CD14-positive monocyte (primary cell): ENCODE results near the gene DLGAP4. TPM values are rescaled to one million over a fixed set of nuclear protein-coding genes. Genes with fewer than 3 reads are reported as not detected.

ENCODE experiments used
- DNase-seq, 3 donors: peaks; one replicate each; pipeline ENCODE4 v3.0.0-alpha.2; 2011 to 2022
- H2AFZ ChIP-seq: 2 replicates; pipeline ENCODE4 v1.6.0; 2012; ENCODE audit warnings: mild to moderate bottlenecking, low read depth, low read length, inconsistent platforms; ENCODE audit not compliant: insufficient read depth, poor library complexity, severe bottlenecking
- H3K27ac ChIP-seq, 2 donors: 1 replicate in 1 of 2; 2 replicates in 1 of 2; pipeline ENCODE4 v1.5.1; 2012 to 2013; ENCODE audit warnings: low read length in 2 of 2, control low read depth in 1 of 2, inconsistent platforms in 1 of 2, low read depth in 1 of 2, mild to moderate bottlenecking in 1 of 2
- H3K27me3 ChIP-seq, 2 donors: one replicate each; pipeline versions ENCODE4 v1.6.0 to v1.6.1; 2011 to 2013; ENCODE audit warnings: low read length in 2 of 2; ENCODE audit not compliant: control insufficient read depth in 2 of 2, insufficient read depth in 2 of 2
- H3K36me3 ChIP-seq, 2 donors: replicated peaks in 1 of 2; 1 replicate in 1 of 2; 2 replicates in 1 of 2; pipeline versions ENCODE4 v1.5.1 to v1.6.1; 2012 to 2013; ENCODE audit warnings: low read length in 2 of 2, control low read depth in 1 of 2, inconsistent platforms in 1 of 2, mild to moderate bottlenecking in 1 of 2; ENCODE audit not compliant: insufficient read depth in 2 of 2, control insufficient read depth in 1 of 2
- H3K4me1 ChIP-seq, 2 donors: 1 replicate in 1 of 2; 2 replicates in 1 of 2; pipeline versions ENCODE4 v1.5.1 to v1.6.1; 2012 to 2013; ENCODE audit warnings: low read length in 2 of 2, control low read depth in 1 of 2, inconsistent platforms in 1 of 2, mild to moderate bottlenecking in 1 of 2, moderate library complexity in 1 of 2; ENCODE audit not compliant: insufficient read depth in 2 of 2, control insufficient read depth in 1 of 2
- H3K4me2 ChIP-seq: replicated peaks from 2 replicates; pipeline ENCODE3; 2012; ENCODE audit warnings: low read length, moderate library complexity, mild to moderate bottlenecking; ENCODE audit not compliant: poor library complexity, severe bottlenecking; ENCODE audit errors: extremely low read depth
- H3K4me3 ChIP-seq, 3 experiments: fragments of 200-600 bp in 1 of 3; sonication (generic) in 1 of 3; replicated peaks in 1 of 3; 1 replicate in 2 of 3; 2 replicates in 1 of 3; pipeline ENCODE4 v1.5.1; 2011 to 2013; ENCODE audit warnings: low read length in 3 of 3, mild to moderate bottlenecking in 3 of 3, control low read depth in 2 of 3, low read depth in 2 of 3, inconsistent platforms in 1 of 3, moderate library complexity in 1 of 3
- H3K79me2 ChIP-seq: 2 replicates; pipeline ENCODE4 v1.6.0; 2012; ENCODE audit warnings: mild to moderate bottlenecking, control low read depth, inconsistent platforms, low read length, moderate library complexity; ENCODE audit not compliant: insufficient read depth
- H3K9ac ChIP-seq: 2 replicates; pipeline ENCODE4 v1.6.0; 2017; ENCODE audit warnings: low read length, mild to moderate bottlenecking; ENCODE audit not compliant: insufficient read depth, poor library complexity, severe bottlenecking
- H3K9me3 ChIP-seq, 2 donors: replicated peaks in 1 of 2; 1 replicate in 1 of 2; 2 replicates in 1 of 2; pipeline versions ENCODE4 v1.5.1 to v1.6.1; 2012 to 2013; ENCODE audit warnings: low read length in 2 of 2, control low read depth in 1 of 2; ENCODE audit not compliant: control insufficient read depth in 1 of 2, insufficient read depth in 1 of 2
- H4K20me1 ChIP-seq: 2 replicates; pipeline ENCODE4 v1.6.0; 2012; ENCODE audit warnings: mild to moderate bottlenecking, low read length, control low read depth, moderate library complexity; ENCODE audit not compliant: insufficient read depth
- H3K27ac Mint-ChIP-seq, 7 donors: one replicate each; pipeline ENCODE4 v1.8.0; 2020; ENCODE audit warnings: mild to moderate bottlenecking in 7 of 7, mixed read lengths in 7 of 7, moderate library complexity in 6 of 7, inconsistent platforms in 2 of 7
- H3K27me3 Mint-ChIP-seq, 3 donors: one replicate each; pipeline ENCODE4 v1.8.0; 2021 to 2022; ENCODE audit warnings: low read depth in 3 of 3, mild to moderate bottlenecking in 3 of 3, mixed read lengths in 3 of 3, moderate library complexity in 3 of 3, inconsistent platforms in 1 of 3
- H3K36me3 Mint-ChIP-seq, 2 donors: one replicate each; pipeline ENCODE4 v1.8.0; 2020; ENCODE audit warnings: mixed read lengths in 2 of 2, inconsistent platforms in 1 of 2, mild to moderate bottlenecking in 1 of 2
- H3K4me1 Mint-ChIP-seq: one replicate; pipeline ENCODE4 v1.8.0; 2020; ENCODE audit warnings: mild to moderate bottlenecking, mixed read lengths
- H3K4me3 Mint-ChIP-seq, 2 donors: one replicate each; pipeline ENCODE4 v1.8.0; 2020; ENCODE audit warnings: mild to moderate bottlenecking in 2 of 2, mixed read lengths in 2 of 2, moderate library complexity in 1 of 2
- H3K9me3 Mint-ChIP-seq, 7 donors: one replicate each; pipeline ENCODE4 v1.8.0; 2020 to 2022; ENCODE audit warnings: mixed read lengths in 7 of 7, mild to moderate bottlenecking in 6 of 7, moderate library complexity in 6 of 7, inconsistent platforms in 2 of 7
- WGBS: methylation state at CpG from one replicate; pipeline ENCODE4 v1.1.5; 2013; ENCODE audit warnings: missing lambda C conversion rate; ENCODE audit not compliant: insufficient coverage; 5-methylcytosine and 5-hydroxymethylcytosine counted together
- intact Hi-C, 2 donors: fragments of 100-400 bp; cut with micrococcal nuclease; formaldehyde crosslinking; loops; one replicate each; pipeline versions ENCODE4 v1.15.0 to v1.15.1; 2023
- polyA plus RNA-seq, 3 donors: library from polyadenylated mRNA; depleted of rRNA in 1 of 3; unstranded in 2 of 3; stranded (reverse) in 1 of 3; fragments of 300-500 nt in 2 of 3; fragments of >200 nt in 1 of 3; fragmentation: Illumina TruSeq in 2 of 3; gene quantifications; 1 replicate in 2 of 3; 2 replicates in 1 of 3; pipeline ENCODE4 v1.2.3, GENCODE V29; 2012 to 2021
- TF ChIP-seq, protein P1 (sequence below): fragments of 200-600 bp; IDR thresholded peaks from one replicate; pipeline ENCODE4 v1.8.0; 2022; ENCODE audit warnings: antibody characterized with exemption, mild to moderate bottlenecking

Gene DLGAP4
- polyA plus RNA-seq, 3 donors = 9.9 to 52.7 (median 17.6) TPM

DNA sequence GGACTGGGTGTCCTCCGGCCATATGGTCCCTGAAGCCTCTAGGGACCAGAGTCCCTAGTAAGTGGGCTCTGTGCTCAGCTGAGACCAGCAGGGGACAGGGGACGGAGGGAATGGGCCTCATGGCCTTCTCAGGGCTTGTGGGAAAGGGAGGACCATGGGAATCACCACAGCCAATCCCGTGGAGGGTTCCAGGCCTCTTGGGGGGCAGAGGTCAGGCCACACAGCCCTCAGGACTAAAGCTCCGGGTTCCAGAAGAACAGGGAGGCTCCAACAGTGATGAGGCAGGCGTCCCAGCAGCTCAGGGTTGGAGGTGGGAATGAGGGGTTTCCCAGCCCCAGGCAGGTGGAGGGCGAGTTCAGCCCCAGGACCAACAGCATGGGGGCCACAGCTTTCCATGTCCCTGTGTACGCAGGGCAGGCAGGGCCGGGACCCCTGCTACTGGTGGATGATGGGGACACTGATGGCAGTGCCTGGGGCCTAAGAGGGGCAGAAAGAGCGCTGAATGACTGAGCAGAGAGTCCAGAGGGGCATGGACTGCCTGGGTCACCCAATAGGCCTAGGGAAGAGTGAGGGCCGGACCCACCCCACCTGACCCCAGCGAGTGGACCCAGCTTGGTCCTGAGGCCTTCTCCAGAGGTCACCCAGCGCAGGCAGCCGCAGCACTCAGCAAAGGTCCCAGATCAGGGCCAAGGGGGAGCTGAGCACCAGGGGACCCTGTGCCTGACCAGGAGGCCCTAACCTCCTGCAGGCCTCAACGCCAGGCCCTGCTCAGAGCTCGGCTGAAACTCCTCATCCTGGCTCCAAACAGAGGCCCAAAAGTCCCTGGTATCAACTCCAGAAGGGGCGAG lies 244.0 kb downstream of the DLGAP4 start:
- intact Hi-C loops = loop anchor here in 1 of 2 donors (10.0 kb wide), 2 partner anchors 205 to 335 kb away; no protein-coding TSS in a partner anchor
- Histone ChIP-seq H3K9ac (no peak overlapping the region), H3K79me2 (no peaks in the 10 kb centered on the region), H3K27ac (no peak overlapping the region), H3K27me3 (no peaks in the 10 kb centered on the region), H3K36me3 (no peaks in the 10 kb centered on the region), H3K4me2 (no peak overlapping the region), H3K4me1 (no peaks in the 10 kb centered on the region), H2AFZ (no peak overlapping the region), H4K20me1 (no peaks in the 10 kb centered on the region), H3K4me3 (no peak overlapping the region), H3K9me3 (no peaks in the 10 kb centered on the region)
- Mint-ChIP-seq H3K27me3 (peaks cover 0 to 3% (median 1%) of the 10 kb centered on the region in 3 donors), H3K4me3 (no peak overlapping the region), H3K27ac (peak overlapping the region in 1 of 7 donors; percentile 43), H3K4me1 (no peaks in the 10 kb centered on the region), H3K9me3 (no peaks in the 10 kb centered on the region), H3K36me3 (no peaks in the 10 kb centered on the region)
- no peak for DNase-seq
- 98% methylated on average over 13 of the region's 16 CpGs for WGBS
- TF ChIP-seq, protein P1, sequence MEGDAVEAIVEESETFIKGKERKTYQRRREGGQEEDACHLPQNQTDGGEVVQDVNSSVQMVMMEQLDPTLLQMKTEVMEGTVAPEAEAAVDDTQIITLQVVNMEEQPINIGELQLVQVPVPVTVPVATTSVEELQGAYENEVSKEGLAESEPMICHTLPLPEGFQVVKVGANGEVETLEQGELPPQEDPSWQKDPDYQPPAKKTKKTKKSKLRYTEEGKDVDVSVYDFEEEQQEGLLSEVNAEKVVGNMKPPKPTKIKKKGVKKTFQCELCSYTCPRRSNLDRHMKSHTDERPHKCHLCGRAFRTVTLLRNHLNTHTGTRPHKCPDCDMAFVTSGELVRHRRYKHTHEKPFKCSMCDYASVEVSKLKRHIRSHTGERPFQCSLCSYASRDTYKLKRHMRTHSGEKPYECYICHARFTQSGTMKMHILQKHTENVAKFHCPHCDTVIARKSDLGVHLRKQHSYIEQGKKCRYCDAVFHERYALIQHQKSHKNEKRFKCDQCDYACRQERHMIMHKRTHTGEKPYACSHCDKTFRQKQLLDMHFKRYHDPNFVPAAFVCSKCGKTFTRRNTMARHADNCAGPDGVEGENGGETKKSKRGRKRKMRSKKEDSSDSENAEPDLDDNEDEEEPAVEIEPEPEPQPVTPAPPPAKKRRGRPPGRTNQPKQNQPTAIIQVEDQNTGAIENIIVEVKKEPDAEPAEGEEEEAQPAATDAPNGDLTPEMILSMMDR = no peak

- TF ChIP-seq, protein P1 = no peak
- H3K27me3 Mint-ChIP-seq = peaks cover 0 to 3% (median 1%) of the 10 kb centered on the region in 3 donors
- H3K9me3 Mint-ChIP-seq = no peaks in the 10 kb centered on the region
- Histone ChIP-seq H3K9ac (no peak overlapping the region), H3K79me2 (no peaks in the 10 kb centered on the region), H3K36me3 (no peaks in the 10 kb centered on the region), H3K4me3 (no peak overlapping the region), H2AFZ (no peak overlapping the region), H3K9me3 (no peaks in the 10 kb centered on the region), H4K20me1 (no peaks in the 10 kb centered on the region), H3K27ac (no peak overlapping the region), H3K4me2 (no peak overlapping the region), H3K4me1 (no peaks in the 10 kb centered on the region), H3K27me3 (no peaks in the 10 kb centered on the region)
- no peak for DNase-seq
- H3K27ac Mint-ChIP-seq = peak overlapping the region in 3 of 7 donors; percentile 4 to 78 (median 11)
- H3K36me3 Mint-ChIP-seq = no peaks in the 10 kb centered on the region
- intact Hi-C loops = loop anchor here in 1 of 2 donors (10.0 kb wide), 1 partner anchor 204 kb away; no protein-coding TSS in a partner anchor
- no peak overlapping the region for H3K4me3 Mint-ChIP-seq
- H3K4me1 Mint-ChIP-seq = no peaks in the 10 kb centered on the region
- 81% methylated on average over 10 of the region's 15 CpGs for WGBS
Observed at GRCh38 chr20:36550790-36551299, 244.7 kb downstream of the DLGAP4 start.
